GM18520 (cell line): ENCODE results near the gene OAF.

Experiments
- ATAC-seq: cut with Tn5 transposase; IDR thresholded peaks from one replicate; pipeline ENCODE4 v1.9.1; 2021; ENCODE audit not compliant: unreplicated experiment

Gene OAF

DNA sequence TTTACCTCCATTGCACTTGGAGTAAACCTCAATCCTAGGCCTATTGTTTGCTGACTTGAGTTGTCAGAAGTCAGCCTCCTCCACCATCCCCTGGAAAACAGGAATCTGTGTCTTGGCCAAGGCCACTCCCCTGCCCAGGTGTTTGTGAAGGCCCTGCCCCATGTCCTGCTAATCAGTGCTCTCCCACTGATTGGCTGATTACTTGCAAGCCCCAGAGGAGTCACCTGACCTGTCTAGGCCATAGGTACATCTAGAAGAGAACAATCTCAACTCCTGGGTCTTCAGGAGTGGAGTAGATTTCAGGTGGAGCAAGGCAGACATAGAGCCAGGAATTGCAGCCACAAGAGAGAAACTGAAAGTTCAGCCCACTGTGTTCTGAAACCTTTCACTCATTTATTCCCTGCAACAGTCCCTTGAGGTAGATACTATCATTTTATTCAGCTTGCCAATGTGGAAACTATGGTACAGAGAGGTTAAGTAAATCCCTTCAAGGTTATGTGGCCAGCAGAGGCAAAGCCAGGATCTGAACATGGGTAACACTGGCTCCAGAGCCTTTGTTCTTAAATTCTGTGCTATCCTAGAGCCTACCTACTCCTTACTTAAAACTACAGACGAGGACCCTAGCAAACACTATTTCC lies 10.4 kb downstream of the OAF start:
- ATAC-seq: no peak

- ATAC-seq: no peak
These were observed 12.1 kb downstream of the OAF start for GRCh38 chr11:120222916-120223315.

- ATAC-seq: no peak
These were observed 13.0 kb downstream of the OAF start for GRCh38 chr11:120223793-120224192.

DNA sequence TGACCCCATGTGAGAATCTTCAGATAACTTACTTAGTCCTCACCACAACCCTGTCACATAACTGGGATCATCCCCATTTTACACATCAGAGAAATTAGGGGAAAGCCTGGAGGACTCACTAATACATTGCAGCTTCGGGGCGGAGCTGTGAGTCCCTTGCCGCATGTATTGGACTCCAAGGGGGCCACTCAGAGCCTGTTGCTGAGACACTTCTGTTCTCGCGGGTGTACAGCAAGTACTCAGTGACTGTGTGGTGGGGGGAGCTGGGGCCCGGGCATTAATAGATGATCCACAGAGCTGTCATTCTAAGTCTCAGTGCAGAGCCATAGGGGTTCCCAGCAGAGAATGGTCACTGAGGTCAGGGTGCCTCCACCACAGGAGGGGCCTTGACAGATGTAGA lies 13.5 kb downstream of the OAF start:
- ATAC-seq: no peak

- no peak for ATAC-seq
These were observed 14.4 kb downstream of the OAF start for GRCh38 chr11:120224972-120225909.

GRCh38 chr11:120226242-120226641 lies 15.4 kb downstream of the OAF start:
- no peak for ATAC-seq

DNA sequence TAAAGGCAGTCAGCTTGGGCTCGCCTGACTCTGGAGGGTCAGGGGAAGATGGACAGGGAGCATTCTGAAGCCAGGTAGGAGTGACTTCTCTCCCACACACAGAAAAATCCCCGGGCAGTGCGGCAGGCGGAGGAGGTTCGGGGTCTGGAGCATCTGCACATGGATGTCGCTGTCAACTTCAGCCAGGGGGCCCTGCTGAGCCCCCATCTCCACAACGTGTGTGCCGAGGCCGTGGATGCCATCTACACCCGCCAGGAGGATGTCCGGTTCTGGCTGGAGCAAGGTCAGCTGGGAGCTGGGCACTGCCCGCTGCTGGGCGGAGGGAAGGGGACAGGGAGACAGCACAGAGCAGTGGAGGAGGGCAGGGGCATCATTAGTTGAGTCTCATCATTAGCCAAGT lies 15.9 kb downstream of the OAF start:
- no peak for ATAC-seq

GRCh38 chr11:120227228-120227852 lies 16.5 kb downstream of the OAF start:
- no peak for ATAC-seq

GRCh38 chr11:120228794-120229384 lies 18.1 kb downstream of the OAF start:
- no peak for ATAC-seq

- no peak for ATAC-seq
These were observed 18.9 kb downstream of the OAF start for GRCh38 chr11:120229451-120230424.

DNA sequence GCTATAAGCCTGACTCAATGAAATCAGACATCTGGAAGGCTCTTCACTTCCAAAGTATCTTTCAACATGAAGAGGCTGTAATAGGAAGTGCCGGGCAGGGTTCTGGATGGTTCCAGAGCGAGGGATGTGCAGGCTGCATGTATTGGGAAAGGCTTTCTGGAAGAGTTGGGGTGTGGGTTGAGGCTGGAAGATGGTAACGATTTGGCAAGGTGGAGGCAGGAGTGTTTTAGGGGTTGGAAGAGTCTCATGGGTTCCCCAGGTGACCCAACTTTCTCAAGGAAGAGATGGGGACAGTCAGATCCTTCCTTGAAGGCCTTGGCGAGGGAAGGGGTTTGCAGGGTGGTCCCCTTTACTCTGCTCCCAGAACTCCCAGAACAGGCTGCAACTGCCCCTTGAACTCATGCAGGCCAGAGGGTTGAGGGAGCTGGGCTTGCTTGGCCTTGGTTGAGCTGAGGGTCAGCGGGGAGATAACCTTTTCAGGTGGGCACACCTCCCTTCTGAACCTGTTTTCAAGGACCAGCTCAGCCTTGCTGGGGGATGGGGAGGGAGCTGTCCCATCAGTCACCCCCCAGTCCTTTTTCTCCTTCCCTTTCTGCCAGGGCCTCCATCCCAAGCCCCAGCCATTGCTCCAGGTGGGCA lies 19.7 kb downstream of the OAF start:
- ATAC-seq: no peak

- ATAC-seq: no peak
These were observed 21.1 kb downstream of the OAF start for GRCh38 chr11:120231963-120232362.

- ATAC-seq: no peak
These were observed 22.5 kb downstream of the OAF start for GRCh38 chr11:120233207-120233803.

GRCh38 chr11:120235024-120235628 lies 24.3 kb downstream of the OAF start:
- ATAC-seq: no peak

DNA sequence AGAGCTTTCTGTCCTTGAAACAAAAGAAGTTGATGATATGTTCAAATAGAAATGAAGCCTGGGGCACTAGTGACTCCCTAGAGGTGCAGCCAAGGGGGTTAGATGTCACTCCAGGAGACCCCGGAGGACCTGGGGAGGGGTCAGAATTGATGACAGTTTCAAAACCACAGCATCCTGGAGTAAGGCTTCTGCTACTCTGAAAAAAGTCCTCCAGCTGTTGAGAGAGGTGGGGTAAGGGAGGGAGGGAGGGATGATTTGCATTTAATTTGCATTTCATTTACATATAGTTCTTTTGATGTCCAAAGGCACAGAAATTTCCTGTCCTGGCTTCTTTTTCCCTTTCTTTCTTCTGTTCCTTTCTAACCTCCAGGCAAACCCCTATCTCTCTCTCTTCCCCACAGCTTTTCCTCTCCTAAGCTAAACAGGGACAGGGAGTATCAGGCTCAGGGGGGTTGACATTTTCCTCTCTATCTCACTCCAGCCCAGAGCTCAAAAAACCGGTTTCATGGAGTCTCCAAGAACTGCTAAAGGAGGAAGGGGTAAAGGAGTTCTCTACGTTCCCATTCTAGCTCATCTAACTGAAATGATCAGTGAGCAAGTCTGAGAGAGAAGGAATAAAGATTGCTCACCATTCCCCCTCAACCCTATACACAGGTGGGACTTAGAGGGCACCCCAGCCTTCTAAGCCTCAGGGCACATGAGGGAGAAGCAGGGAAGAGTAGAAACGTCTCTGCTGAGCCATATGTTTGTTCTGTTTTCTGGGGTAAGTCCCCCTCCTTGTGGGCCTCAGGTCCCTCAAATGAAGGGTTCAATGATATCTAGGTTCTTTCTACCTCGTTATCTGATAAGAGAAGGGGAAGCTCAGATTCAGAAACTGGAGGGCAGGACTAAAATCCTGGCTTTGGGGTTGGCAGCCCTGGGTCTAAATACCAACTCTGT lies 25.6 kb downstream of the OAF start:
- no peak for ATAC-seq

- ATAC-seq: no peak
These were observed 28.3 kb downstream of the OAF start for GRCh38 chr11:120238968-120239620.
